GOT3 (cell line): ENCODE measurements around the gene ZCCHC24.
A peak's percentile ranks its signal among the peaks of the same experiment; 100 is the strongest.

ENCODE experiments used
- DNase-seq: peaks from one replicate; lab custom pipeline; 2025; ENCODE audit warnings: mixed read lengths; lab: John Stamatoyannopoulos, UW

Gene ZCCHC24

DNA sequence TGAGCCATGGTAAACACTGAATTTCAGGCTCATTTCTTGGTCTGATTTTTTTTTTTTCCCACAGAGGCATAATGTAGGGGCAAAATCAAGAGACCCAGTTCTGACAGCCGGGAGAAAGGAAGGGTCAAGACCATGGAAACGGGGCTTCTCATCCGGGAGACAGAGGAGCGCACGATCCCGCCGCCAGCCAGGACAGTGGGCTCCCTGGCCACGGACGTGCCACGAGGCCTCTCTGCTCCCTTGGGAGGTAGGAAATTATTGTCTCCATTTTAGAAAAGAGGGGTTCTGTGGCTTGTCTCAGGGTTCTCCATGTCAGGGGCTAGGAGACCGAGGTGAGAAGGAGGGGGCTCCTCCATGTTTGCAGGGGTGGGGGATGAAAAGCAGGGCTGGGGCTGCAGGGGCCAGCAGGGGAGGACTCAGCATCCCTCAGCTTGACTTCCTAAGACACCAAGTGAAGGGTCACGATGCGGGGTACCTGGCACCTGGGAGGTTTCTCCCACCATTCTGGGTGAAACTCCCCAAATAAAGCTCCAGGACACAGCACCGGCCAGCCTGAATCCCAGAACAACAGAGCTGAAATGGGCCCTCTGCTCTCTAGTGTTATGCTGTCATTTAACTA lies 60.5 kb downstream of the ZCCHC24 start:
- DNase-seq: no peak

DNA sequence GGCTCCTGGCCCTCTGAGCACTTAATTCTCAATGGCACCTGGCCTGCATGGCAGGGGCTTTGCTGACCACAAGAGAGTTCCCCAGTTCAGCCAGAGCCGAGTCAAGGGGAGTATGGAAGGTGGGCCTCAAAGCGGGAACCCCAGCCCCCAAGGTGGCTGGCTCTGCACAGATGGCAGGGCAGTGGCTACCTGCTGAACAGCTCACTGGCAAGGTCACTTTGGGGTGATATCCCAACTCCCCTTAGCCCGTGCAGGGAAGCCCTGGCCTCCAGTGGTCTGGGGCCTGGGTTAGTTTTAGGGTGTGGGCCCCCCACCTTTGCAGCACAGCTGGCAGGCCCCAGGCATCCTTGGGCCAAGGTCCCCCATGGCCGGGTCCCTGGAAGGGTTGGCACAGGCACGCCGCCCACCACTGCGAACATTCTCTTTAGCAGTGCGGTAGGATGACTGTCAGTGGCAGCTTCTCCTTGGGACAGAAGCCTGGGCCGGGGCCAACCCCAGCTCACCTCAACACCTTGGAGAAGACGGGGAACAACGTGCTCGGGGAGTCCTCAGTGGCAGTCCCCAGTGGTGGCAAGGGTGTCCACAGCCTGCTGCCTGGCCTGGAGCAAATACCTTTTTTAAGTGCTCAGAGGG lies 61.3 kb downstream of the ZCCHC24 start:
- no peak for DNase-seq

DNA sequence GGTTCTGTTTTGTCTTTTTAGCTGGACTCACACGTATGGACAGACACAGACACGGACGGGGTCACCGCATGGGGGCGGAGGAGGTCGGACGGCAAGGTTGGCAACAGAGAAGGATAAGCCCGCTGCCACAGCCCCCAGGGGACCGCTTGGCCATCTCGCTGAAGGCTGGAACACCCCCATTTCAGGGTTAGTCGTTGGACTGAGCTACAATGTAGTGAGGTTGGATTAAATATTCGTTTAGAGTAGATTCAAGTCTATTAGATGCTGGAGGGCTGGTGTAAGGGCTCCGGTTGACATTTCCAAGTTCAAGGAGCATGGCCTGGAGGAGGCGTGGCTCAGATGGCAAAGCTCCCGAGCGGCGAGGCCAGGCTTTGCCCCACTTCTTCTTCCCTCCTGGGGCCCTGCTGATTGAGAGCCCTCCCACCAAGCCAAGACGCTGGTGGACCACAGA lies 62.9 kb downstream of the ZCCHC24 start:
- no peak for DNase-seq

DNA sequence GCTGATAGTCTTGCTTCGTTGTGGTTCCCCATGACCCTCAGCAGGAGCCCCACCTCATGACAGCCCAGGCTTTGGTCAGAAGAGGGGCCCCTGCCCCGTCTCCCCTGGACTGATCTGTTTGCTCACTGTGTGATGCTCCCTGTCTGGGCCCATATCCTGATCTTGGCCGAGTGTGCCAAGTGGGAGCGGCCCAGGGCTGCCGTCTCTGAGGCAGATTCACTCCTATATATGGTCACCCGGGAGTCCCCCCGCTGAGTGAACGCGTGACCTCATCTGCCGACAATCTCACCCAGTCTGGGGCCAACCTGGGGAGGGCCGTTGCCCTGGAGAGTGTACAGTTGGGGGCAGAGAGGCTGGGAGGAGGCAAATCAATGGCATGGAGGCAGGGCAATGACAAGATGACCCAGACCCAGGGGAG lies 63.6 kb downstream of the ZCCHC24 start:
- peak; percentile 63 for DNase-seq

DNA sequence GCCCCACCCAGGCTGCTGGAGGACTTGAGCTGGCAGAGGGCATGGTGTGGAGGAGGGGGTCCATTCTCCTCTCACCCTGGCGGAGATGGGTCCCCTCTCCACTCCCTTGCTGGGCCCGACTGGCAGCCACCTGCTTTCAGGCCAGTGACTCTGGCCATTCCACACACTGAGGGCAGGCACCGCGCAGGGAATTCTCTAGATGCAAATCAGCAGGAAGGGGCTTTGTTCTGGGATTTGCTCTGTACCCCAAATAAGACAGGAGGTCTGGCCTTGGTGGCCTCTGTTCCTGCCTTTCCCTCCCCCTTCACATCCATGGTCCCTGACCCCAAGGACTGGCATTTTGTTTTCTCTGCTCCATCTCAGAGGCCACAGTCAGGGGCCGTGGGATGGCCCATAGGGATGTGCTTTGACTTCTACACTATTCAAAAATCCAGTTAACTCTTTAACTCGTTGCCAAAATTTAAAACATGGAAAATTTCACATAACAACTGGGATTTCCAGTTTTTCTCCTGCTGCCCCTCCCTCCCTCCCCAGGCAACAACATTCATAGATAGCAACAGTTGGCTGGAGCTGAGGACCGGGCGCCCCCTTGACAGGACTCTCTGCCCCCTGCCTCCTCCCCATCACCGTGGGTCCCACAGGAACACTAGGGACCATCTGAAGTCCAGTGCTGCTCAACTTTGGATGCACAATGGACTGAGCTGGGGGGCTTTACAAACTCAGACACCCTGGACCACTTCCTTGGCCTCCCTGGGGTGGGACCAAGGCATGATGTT lies 64.3 kb downstream of the ZCCHC24 start:
- no peak for DNase-seq

DNA sequence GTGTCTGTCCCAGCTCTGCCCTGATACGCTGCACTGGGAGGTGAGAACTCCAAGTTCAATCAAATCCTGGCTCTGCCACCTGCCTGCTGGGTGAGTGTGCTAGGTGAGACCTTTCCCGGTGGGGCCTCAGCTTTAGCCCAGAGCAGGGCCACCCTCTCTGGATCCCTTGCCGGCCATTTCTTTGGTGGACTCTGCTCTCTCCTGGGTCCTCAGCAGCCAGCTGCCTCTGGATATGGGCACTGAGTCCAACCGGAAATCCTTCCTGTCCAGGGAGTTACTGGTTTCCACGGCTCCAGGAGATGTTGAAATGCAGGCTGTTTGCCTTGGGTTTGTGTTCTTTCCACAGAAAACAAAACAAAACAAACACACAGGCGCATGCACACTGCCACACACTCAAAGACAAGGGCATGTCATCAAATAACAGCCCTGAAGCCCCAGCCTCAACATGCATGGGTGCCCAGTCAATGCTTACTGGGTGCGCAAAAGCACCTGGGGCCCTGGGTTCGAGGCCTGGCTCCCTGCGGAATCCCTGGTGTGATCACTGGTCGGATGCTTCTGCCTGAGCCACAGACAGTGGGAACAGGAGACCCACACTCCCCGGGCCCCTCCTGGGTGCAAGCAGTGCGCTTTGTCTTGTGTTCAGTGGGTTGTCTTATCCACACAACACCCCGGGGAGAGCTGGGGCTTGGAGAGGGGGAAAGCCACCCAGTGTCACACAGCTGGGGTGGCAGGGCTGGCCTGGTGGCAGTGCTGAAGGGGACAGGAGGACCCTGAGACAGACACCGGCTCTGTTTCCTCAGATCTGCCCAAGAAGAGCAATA lies 65.1 kb downstream of the ZCCHC24 start:
- DNase-seq: no peak

DNA sequence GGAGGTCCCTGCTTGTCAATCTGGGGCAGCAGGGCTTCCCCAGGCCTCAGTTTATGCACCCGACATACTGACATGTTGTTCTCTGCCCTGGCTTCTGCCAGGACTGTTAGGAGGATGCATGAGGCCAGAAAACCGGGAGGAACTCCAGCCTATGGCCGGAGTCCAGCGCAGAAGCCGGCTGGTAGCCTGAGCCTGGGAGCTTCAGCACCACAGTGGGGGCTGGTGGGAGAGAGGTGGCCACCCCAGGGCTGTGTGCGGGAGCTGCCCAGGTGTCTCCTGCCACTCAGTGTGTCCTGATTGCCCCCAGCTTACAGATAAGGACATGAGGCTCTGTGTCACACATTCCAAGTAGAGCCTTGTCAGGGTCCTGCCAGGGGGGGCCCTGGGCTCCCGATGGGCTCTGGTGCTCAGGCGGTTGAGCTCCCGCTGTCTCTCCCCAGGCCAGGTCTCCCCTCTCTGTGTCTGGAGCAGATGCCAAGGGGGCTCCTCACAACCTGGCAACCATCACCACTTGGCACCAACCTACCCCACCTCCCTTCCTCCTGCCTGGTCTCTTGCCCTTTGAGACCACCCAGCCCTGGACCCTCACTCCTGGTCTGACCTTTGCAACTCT lies 65.8 kb downstream of the ZCCHC24 start:
- DNase-seq: no peak

DNA sequence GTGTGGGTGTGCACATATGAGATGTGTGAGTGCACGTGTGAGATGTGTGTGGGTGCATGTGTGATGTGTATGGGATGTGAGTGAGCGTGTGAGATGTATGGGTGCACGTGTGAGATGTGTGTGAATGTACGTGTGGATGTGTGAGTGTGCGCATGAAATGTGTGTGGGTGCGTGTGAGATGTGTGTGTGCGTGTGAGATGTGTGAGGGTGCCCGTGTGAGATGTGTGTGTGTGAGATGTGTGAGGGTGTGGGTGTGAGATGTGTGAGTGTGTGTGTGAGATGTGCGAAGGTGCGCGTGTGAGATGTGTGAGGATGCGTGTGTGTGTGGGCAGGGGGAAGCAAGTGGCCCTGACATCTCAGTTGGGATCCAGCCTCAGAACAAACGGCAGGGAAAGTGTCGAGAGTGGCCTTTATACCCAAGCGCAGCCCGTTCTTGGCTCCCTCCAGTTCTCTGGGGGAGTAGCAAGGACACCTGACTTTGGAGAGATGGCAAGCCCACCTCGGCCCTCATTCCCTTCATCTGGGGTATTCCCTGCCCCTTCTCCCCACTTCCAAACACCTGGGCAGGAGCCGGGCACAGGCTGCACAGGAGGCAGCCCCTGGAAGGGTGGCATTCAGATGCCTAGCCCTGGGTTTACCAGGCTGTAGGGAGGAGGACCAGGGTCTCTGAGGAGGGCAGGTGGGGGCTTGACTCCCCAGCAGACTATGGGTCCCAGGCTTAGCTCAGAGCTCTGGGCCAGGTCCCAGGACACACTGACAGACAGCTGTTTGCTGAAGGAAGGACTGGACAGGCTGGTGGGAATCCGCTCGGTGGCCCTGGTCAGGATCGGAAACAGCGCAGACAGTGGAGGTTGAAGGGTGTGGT lies 66.5 kb downstream of the ZCCHC24 start:
- no peak for DNase-seq

DNA sequence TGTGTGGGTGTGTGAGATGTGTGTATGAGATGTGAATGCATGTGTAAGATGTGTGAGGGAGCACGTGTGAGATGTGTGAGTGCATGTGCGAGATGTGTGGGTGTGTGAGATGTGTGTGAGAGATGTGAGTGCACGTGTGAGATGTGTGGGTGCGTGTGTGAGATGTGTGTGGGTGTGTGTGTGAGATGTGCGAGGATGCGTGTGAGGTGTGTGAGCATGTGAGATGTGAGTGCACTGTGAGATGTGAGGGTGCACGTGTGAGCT lies 67.1 kb downstream of the ZCCHC24 start:
- DNase-seq: no peak

DNA sequence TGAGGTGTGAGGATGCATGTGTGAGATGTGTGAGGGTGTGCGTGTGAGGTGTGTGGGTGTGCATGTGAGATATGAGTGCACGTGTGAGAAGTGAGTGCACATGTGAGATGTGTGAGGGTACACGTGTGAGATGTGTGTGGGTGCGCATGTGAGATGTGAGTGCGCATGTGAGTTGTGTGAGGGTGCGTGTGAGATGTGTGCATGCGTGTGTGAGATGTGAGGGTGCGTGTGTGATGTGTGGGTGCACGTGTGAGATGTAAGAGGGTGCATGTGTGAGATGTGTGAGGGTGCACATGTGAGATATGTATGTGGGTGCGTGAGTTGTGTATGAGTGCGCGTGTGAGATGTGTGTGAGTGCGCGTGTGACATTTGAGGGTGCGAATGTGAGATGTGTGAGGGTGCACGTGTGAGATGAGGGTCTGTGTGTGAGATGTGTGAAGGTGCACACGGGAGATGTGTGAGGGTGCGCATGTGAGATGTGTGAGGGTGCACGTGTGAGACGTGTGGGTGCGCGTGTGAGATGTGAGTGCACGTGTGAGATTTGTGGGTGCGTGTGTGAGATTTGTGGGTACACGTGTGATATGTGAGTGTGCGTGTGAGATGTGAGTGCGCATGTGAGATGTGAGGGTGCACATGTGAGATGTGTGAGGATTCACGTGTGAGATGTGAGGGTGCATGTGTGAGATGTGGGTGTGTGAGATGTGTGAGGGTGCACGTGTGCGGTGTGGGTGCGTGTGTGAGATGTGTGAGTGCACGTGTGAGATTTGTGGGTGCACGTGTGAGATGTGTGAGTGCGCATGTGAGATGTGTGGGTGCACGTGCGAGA lies 67.7 kb downstream of the ZCCHC24 start:
- no peak for DNase-seq

DNA sequence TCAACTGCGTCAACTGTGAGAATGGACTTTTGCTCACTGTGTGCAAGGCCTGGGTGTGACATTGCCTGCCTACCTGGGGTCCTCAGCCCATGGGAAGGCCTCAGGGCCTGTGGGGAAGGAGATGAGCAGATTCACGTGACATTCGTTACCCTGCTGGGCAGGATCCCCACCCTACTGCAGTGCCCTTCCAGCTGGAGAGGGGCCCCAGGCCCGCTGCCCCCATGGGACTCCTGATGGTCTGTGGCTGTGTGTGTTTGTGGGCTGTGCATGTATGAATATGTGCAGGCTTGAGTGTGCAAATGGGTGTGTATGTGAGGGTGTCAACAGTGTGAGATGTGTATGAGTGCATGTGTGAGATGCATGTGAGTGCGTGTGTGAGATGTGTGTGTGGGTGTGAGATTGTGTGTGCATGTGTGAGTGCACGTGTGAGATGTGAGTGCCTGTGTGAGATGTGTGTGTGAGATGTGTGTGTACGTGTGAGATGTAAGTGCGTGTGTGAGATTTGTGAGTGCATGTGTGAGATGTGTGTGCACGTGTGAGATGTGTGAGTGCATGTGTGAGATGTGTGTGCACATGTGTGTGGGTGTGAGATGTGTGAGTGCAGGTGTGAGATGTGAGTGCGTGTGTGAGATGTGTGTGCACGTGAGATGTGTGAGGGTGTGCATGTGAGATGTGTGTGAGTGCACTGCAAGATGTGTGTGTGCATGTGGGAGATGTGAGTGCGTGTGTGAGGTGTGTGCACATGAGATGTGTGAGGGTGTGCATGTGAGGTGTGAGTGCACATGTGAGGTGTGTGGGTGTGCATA lies 68.5 kb downstream of the ZCCHC24 start:
- no peak for DNase-seq

DNA sequence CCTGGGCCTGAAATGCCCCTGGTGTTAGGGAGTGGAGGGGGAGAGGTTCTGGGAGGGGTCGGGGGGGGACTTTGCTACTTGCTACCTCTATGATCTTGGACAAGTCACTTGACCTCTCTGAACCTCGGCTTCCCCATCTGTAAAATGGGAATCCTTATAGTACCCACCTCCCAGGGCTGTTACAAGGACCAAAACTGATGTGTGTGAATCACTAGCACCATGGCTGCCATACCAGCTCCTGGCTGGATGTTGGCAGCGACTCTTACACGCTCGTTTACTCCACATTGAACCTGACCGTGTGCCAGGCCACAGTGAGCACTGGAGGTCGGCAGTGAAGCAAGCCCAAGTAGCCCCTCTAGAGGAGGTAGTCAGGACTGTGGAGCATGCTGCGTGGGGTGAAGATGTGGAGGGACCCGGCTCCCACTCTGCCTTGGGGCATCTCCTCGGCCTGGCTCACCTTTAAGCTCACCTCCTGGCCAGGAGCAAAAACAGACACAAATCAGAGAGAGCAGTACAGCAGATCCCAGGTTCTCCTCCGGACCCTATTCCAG lies 69.3 kb downstream of the ZCCHC24 start:
- DNase-seq: no peak

DNA sequence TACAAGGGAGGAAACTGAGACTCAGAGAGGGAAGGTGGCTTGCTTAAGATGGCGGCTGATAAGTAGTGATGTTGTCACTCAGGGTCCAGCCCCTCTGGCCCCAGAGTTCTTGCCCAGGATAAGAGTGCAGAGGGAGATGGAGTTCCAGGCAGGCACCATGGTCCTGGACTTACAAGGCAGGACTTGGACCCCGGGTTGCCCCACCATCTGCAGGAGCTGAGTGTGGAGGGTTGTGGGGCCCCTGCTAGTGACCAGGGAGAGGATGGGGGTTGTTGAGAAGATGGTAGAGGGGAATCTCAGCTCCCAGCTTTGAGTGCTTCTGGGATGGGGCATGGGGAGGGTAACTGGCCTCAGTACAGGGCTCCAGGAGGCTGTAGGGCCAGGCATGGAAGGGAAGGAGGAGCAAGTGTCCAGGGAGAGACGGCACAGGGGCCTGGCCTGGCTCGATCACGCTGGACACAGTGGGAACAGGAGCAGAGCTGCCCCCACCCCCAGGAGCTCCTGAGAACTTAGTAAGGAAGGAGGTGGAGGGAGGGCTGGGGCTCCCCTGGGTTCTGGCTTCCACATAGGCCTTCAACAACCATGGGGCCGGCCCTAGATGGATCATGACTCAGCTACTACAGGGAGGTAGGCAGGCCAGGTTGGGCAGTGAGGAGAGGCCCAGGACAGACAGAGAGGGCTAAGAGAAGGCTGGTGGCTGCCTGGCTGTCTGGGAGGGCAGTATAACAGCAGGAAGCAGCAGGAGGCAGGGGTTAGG lies 69.9 kb downstream of the ZCCHC24 start:
- no peak for DNase-seq

DNA sequence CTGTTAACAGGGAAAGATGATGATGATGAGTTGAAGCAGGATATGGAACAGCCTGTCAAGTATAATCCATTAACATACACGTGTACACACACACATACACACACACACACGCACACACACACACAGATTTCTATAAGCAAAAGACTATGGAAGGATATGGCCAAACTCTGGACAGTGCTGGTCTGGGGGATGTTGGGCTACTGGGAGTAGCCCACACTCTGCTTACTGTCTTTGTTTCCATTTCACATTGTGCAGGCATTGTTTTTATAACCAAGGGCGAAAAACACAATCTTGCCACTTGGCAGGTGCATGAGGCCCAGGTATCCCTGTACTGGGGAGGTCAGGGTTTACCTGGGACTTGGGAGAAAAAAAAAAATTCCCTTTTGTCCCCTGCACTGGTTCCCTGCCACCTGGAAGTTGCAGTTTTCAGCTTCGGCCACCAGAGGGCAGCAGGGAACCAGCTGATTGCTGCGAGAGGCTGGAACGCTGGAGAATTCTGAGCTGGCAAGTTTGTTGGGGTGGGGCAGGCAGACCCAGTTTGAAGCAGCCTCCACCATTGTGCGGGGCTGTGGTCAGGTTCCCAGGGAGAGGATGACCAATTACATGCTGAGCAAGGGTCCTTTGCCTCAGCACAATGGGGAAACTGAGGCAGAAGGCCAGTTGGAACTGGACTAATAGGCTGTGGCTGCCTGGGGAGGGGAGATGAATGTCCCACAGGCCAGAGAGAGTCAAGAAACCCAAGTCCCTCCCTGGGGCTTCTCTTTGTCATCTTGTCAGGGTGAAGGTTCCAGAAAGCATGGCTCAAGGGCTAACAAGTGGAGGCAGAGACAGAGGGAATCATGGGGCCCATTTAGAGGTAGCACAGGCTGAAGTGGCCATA lies 70.9 kb downstream of the ZCCHC24 start:
- peak; percentile 20 for DNase-seq

DNA sequence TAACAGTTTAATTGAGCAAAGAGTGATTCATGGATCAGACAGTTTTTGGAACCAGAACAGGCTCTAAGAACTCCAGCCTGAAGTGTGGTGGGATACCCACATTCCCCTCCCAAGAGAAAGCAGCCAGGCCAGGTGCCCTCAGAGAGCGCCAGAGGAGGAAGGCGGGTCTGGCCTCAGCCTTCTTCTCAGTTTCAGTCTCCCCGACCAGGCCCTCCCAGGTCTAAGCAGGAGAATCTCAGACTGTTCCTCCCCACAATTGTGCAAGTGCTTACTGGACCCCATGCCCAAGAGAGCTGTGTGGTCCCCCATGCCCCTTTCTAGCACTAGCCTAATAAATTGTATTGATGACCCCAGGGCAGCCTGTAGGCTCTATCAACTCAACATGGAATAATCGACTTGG lies 72.6 kb downstream of the ZCCHC24 start:
- DNase-seq: no peak

DNA sequence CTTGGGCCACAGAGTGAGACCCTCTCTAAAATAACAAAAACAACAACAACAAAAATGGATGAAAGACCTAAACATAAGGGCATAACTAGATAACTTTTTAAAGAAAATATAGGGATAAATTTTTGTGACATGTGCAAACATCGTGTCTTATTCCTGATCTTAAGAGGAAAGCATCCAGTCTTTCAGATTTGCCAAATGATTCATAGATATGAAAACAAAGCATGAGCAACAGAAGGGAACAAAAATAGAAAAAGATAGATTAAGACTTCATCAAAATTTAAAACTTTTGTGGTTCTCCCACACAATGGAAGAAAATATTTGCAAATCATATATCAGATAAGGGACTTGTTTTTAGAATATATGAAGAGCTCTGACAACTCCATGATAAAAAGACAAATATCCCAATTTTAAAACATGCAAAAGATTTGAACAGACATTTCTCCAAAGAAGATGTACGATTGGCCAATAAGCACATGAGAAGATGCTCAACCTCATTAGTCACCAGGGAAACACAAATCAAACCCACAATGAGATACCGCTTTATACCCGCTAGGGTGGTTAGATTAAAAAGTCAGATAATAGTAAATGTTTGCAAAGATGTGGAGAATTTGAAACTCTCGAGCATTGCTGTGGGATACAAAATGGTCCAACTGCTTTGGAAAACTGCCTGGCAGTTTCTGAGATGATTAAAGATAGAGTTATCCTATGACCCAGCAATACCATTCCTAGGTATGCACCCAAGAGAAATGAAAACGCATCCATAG lies 77.8 kb downstream of the ZCCHC24 start:
- DNase-seq: no peak
